Stimulated activated CD4-positive, alpha-beta T cell treated with anti-CD3 and anti-CD28 coated beads, Interleukin-1b, Interleukin-23, amount 100 ng/mL, for 24 hours (primary cell): ENCODE measurements around the gene USP10.

Source experiments
- DNase-seq, 4 experiments: peaks; one replicate each; pipeline ENCODE4 v3.0.0-alpha.2; 2020; ENCODE audit warnings: low read depth in 4 of 4, low spot score in 1 of 4

USP10 gene

DNA sequence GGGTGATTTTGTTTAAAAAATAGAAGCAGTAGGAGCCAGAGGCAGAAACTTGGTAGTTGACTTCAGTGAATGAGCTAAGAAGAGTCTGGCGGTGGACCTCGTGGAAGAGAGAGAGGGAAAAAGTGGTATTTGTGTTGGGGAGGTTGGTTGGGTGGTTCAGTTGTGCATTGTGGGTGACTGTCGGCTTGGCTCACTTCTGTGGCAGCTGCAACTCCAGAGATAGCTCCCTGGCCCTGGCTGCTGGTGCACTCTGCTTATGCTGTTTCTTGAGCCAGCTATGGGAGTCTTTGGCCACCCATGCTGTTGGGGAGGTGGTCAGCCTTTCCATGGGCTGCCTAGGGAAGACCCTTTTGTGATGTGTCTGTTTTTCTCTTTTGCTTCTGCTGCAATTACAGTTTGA, 69.6 kb downstream of the USP10 start:
- DNase-seq, result no peak

- no peak for DNase-seq
Observed at GRCh38 chr16:84773312-84773711, 73.5 kb downstream of the USP10 start.

DNA sequence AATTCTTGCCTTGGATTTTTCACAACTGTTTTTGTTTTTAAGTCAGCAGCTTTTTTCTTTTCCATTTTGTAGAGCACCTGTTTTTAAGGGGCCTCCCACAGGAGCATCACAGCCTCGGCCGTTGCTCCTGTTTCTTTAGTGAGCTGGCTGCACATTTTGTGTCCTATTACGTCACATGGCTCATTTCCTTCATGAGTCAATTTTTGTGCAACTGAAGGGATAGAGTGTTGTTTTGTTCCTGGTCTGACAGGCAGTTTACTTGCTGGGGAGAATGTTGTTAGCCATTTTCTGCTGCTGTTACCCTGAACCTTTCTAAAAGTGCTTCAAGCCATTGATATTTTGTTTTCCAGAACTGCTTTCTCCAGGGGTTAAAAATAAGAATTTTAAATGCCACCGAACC, 75.0 kb downstream of the USP10 start:
- DNase-seq, result no peak

DNA sequence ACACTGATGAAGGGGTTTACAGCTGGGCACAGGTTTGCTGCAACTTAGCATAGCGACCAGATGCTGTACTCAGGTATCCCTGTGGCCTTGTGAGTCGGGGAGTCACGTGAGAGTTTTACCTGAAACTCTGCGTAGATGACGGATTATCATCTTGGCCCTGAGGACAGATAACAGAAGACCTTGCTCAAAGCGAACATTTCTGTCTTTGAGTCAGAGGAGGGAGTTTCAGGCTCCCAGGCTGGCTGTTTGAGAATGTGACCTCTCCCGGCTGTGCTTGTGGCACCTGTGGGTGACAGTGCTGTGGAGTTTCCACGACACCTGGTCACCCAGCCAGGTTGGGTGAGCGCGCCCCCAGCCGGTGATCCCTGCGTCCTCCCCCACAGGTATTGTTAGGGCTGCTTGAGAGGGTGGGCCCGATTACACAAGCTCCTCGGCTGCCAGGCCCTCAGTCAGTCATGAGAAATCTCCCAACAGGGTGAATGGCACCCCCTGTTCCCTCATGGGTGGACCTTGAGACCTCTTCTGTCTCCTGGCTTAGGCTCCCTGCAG, 75.5 kb downstream of the USP10 start:
- DNase-seq, result no peak

DNA sequence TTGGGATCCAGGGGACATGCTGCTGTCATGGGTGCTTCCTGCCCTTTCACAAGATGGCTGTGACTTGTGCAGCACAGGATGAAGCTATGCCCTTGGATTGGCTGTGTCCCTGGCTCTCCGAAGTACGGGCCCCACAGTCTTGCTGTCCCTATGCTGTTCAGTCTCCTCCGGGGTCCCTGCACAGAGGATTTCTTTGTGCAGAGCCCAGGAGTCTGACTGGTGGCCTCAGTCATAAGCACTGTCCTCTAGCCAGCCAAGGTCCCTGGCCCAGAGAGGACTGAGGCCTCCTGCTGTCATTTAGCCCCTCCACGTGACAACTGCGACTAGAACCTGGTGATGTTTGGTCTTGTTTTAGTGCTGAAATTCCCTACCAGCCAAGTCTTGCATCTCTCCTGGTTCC, 77.6 kb downstream of the USP10 start:
- DNase-seq, result no peak

DNA sequence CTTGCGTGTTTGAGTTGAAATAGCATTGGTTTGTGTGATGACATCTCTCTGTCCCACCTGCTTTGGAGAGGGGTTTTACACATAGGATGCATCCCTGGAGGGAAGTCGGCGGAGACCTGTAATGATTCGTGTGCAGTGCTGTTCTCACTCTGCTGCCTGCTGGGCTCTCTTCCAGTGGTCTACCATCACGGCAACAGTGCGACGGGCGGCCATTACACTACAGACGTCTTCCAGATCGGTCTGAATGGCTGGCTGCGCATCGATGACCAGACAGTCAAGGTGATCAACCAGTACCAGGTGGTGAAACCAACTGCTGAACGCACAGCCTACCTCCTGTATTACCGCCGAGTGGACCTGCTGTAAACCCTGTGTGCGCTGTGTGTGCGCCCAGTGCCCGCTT, 78.9 kb downstream of the USP10 start:
- no peak for DNase-seq

DNA sequence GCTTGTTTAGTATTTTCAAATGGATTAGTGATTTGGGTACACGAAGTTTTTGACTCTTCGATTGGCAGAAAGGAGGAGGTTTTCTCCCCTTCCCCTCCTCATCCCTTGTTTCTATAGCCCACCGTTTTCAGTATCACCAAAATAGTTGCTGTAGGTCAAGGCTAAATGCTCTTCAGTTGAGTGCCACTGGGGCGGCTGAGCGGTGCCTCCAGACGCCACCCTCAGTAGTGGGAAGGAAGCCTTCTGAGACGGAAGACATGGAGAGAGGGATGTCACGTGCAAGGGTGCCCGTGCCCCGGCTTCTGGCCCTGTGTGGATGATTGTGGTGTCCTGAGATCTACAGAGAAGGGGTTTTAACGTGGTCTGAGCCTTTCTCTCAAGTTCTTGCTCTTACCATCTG, 80.3 kb downstream of the USP10 start:
- DNase-seq, result no peak

DNA sequence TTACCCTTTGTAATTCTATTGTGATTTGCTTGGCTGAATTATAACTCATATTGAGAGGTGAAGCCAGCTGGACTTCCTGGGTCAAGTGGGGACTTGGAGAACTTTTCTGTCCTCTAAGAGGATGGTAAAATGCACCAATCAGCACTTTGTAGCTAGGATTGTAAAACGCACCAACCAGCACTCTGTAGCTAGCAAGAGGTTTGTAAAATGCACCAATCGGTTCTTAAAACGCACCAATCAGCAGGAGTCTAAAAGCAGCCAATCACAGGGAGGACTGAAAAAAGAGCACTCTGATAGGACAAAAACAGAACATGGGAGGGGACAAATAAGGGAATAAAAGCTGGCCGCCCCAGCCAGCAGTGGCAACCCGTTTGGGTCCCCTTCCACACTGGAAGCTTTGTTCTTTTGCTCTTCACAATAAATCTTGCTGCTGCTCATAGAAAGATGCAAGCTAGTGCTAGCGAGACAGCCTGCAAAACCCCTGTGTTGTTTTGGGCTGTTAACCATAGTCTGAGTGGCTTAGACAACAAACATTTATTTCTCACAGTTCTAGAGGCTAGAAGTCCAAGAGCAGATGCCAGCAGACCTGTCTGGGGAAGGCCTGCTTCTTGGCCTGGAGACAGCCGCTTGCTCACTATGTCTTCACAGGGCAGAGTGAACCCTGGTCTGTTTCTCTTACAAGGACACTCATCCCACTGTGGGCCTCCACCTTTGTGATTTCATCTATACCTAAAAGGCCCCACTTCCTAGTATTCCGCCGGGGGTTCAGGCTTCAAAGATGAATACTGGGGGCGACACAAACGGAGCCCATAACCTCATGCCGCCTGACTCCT, 81.0 kb downstream of the USP10 start:
- no peak for DNase-seq

DNA sequence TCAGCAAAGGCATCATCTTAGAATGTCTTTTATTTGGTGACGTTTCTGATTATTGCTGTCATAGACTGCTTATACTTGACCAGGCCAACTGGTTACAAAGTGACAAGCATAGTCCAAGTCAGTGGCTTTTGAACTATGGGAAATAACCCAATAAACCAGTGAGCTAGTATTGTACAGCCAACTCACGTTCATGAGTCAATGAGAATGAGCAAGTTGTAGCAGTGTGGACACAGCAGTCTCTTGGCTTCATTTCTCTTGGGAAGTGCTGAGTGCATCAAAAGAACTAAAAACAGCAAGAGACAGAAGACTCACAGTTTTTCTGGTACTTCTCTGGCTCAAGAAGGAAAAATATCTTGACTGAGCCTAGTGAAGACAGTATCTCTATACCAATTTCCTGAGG, 83.0 kb downstream of the USP10 start:
- DNase-seq, result no peak

DNA sequence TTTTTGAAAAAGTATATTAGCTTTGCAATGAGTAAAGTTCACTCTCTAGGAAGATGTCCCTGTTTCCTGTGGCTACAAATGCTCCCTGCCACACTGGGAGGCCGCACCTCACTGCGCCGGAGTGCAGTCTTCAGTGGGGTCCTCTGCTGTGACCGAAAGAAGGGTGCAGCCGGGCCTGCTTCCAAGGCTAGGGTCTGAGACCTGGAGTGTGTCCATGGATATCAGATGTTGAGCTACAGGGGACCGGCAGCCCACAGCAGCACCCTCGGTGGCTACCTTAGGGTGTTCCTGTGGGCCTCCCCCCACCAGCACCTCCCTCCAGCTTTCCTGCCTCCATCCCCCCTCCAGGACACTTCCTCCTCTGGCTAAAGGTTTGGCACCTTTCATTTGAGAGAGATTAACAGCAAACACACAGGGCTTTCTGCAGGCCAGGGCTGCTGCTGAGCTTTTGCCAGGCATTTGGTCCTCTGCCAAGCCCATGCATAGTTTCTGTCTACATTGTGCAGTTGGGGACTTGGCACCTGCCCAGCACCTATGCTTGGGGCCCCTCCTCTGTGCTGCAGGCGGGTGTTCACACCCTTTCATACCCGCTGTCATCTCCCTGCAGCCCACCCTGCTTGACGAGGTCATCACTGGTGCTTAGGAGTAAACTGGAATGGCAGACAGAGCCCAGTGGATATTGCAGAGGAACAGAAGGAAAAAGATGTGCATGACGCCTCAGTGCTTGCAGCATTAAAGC, 86.2 kb downstream of the USP10 start:
- no peak for DNase-seq

DNA sequence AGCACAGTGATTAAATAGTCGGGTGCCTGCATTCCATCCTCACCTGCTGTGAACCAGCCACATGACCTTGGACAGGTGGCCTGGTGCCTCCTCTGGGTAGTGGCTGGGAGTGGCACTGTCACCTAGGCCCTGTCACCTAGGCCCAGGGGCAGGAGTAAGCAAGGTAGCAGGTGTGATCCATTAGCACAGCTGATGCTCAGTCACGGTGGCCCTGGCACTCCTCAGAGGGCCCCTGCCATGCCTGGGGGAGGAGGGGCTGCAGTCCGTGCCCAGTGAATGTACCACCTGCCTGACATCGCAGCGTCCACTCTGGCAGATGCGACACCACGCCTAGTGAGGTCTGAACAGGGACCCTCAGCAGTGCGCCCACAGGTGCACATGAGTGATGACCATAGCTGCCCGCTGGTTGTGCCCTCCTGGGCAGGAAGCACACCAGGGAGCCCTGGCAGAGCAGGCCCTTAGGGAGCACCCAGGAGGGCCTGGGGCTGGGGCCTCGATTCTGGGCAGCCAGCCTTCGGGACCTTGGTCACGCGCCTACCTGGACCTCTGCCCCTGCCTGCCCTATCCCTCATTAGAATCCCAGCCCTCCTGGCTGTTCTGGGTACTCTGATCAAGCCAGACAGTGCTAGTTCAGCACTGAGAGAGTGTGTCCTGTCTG, 86.9 kb downstream of the USP10 start:
- DNase-seq, result no peak

GRCh38 chr16:84787263-84787622, 87.4 kb downstream of the USP10 start:
- DNase-seq, result no peak

DNA sequence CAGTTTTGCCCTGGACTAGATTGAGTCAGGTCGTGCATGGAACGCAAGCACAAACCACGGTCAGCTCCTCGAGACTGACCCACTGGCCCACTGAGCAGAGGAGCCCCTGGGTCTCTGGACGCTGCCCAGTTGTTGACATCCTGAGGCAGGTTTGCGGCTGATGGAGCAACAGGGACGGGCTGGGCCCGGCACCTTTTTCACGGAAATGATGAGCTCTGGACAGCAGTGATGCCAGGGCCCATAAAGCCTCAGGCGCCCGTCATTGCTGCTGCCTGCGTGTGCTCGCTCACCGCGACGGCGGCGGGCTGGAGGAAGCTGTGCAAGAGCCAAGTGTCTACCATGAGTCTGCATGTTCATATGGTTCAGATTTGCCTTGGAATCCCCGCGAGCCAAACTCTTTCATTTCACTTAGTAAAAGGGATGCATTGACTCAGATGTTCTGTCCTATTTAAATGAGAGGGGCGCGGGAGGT, 89.2 kb downstream of the USP10 start:
- DNase-seq, result no peak

- DNase-seq, result no peak
Observed at GRCh38 chr16:84789431-84789830, 89.6 kb downstream of the USP10 start.

DNA sequence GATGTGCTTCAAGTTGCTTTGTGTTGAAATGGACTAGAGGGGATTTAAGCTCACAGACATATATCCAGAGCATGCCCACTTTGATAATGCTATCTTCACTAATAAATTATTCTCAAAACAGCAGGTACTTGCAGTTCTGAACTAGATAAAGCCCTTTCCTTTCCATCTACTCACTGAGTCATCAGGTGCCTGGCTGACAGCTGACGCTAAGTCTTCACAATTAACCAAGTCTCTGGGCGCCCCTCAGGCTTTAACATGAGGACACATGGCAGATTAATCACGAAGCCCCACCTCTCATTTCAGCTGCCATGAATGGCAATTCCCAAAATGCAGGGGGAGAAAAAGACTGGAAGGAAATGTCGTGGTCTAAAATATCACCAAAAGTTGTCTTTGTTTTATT, 90.5 kb downstream of the USP10 start:
- DNase-seq, result no peak

GRCh38 chr16:84791088-84791487, 91.3 kb downstream of the USP10 start:
- DNase-seq, result no peak

DNA sequence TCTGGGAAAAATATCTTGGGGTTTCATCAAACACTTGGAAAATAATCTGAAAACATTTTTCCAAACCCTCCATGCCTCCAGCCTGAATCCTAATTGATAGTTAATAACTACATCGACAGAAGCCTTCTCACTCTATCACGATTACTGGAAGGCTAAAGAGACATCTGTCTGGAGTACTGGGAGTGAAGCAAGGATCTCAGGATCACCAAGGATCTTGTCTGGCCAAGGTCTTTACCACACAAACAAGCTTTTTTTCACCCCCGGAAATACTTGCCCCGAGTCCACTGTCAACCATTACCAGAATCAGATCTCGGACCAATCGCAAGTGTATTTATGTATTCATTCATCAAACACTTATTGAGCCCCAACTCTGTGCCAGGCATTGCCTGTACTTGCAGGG, 91.7 kb downstream of the USP10 start:
- no peak for DNase-seq

DNA sequence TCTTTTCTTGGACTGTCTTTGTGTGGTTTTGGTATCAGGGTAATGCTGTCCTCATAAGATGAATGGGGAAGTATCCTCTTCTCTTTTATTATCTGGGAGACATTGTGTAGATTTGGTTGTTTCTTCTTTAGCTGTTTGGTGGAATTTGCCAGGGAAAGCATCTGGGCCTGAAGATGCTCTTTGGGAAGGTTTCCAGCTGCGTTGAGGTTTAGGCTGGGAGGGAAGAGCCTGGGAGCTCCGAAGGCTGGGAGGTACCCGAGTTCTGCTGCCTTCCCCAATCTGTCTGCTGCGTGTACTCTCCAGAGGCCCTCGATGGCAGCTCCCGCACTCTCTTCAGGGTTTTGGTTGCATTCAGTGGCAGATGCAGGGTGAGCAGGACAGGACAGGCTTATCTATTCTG, 94.4 kb downstream of the USP10 start:
- DNase-seq, result no peak

- DNase-seq, result no peak
Observed at GRCh38 chr16:84794626-84795025, 94.8 kb downstream of the USP10 start.

GRCh38 chr16:84795329-84796053, 95.7 kb downstream of the USP10 start:
- no peak for DNase-seq
